Measurements from ENCODE around the gene NUP85. TPM values are rescaled to one million over a fixed set of nuclear protein-coding genes. Genes with fewer than 3 reads are reported as not detected.

The NUP85 gene
- total RNA-seq, 1 experiment from 2014 or later: 117 TPM

- no peak for TF ChIP-seq CTCF (IDR thresholded peaks at IDR 0.05; ENCODE audit: unreplicated experiment)
- intact Hi-C loops (cut with micrococcal nuclease; ENCODE audit: unreplicated experiment): no loop called here
- Mint-ChIP-seq H3K36me3 (ENCODE audit: insufficient read depth, unreplicated experiment) (peaks cover 82% of the 10 kb centered on the region), H3K27me3 (ENCODE audit: unreplicated experiment) (no peaks in the 10 kb centered on the region), H3K9me3 (ENCODE audit: low read depth, unreplicated experiment) (no peaks in the 10 kb centered on the region), H3K4me3 (ENCODE audit: low read depth, unreplicated experiment) (no peak overlapping the region), H3K4me1 (ENCODE audit: low read depth, unreplicated experiment) (no peaks in the 10 kb centered on the region), H3K27ac (ENCODE audit: unreplicated experiment) (no peak overlapping the region)
- DNase-seq: no peak
- BruUV-seq (replicated peaks): no TSS peak
- CTCF ChIA-PET: interaction anchor here (0.6 kb wide), 1 partner anchor 73 kb away, joined by 3 read pairs; no protein-coding TSS in a partner anchor
These were observed 23.4 kb downstream of the NUP85 start for GRCh38 chr17:75228847-75229246.

DNA sequence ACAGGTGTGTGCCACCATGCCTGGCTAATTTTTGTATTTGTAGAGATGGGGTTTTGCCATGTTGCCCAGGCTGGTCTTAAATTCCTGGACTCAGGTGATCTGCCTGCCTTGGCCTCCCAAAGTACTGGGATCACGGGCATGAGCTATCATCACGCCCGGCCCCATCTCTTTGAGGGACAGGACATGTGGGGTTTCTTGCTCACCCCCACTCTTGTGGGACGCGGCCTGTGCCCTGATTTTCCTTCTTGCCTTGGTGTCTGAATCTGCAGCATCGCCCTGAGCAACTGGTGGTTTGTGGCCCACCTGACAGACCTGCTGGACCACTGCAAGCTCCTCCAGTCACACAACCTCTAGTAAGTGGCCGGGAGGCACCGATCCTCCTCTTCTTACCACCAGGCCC, 25.6 kb downstream of the NUP85 start:
- Mint-ChIP-seq H3K9me3 (ENCODE audit: low read depth, unreplicated experiment) (no peaks in the 10 kb centered on the region), H3K27me3 (ENCODE audit: unreplicated experiment) (no peaks in the 10 kb centered on the region), H3K36me3 (ENCODE audit: insufficient read depth, unreplicated experiment) (peaks cover 79% of the 10 kb centered on the region), H3K27ac (ENCODE audit: unreplicated experiment) (no peak overlapping the region), H3K4me1 (ENCODE audit: low read depth, unreplicated experiment) (no peaks in the 10 kb centered on the region), H3K4me3 (ENCODE audit: low read depth, unreplicated experiment) (no peak overlapping the region)
- BruUV-seq (replicated peaks): no TSS peak
- CTCF ChIA-PET: interaction anchor here (0.6 to 1.5 kb wide), 2 partner anchors 11 to 35 kb away, joined by 4 to 5 read pairs; no protein-coding TSS in a partner anchor
- TF ChIP-seq CTCF (IDR thresholded peaks at IDR 0.05; ENCODE audit: unreplicated experiment): no peak
- intact Hi-C loops (cut with micrococcal nuclease; ENCODE audit: unreplicated experiment): no loop called here
- no peak for DNase-seq

- no peak for DNase-seq
- H3K27ac Mint-ChIP-seq (ENCODE audit: unreplicated experiment): no peak overlapping the region
- no peaks in the 10 kb centered on the region for H3K4me1 Mint-ChIP-seq (ENCODE audit: low read depth, unreplicated experiment)
- peaks cover 78% of the 10 kb centered on the region for H3K36me3 Mint-ChIP-seq (ENCODE audit: insufficient read depth, unreplicated experiment)
- no peak overlapping the region for H3K4me3 Mint-ChIP-seq (ENCODE audit: low read depth, unreplicated experiment)
- TF ChIP-seq CTCF (IDR thresholded peaks at IDR 0.05; ENCODE audit: unreplicated experiment): no peak
- CTCF ChIA-PET: no interaction called here
- no TSS peak for BruUV-seq (replicated peaks)
- intact Hi-C loops (cut with micrococcal nuclease; ENCODE audit: unreplicated experiment): no loop called here
- no peaks in the 10 kb centered on the region for H3K27me3 Mint-ChIP-seq (ENCODE audit: unreplicated experiment)
- no peaks in the 10 kb centered on the region for H3K9me3 Mint-ChIP-seq (ENCODE audit: low read depth, unreplicated experiment)
These were observed 26.4 kb downstream of the NUP85 start for GRCh38 chr17:75231741-75232464.

DNA sequence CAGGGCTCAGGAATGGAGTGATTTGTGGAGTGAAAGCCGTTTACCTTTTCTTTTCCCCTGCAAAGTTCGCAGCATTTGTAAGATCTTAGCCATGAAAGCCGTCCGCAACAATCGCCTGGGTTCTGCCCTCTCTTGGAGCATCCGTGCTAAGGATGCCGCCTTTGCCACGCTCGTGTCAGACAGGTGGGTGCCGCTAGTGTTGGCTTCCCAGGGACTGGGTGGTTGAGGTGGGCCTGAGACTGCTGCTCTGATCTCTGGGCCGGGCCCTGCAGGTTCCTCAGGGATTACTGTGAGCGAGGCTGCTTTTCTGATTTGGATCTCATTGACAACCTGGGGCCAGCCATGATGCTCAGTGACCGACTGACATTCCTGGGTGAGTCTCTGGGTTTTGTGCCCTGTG, 27.3 kb downstream of the NUP85 start:
- Mint-ChIP-seq H3K4me1 (ENCODE audit: low read depth, unreplicated experiment) (no peaks in the 10 kb centered on the region), H3K4me3 (ENCODE audit: low read depth, unreplicated experiment) (no peak overlapping the region), H3K9me3 (ENCODE audit: low read depth, unreplicated experiment) (no peaks in the 10 kb centered on the region), H3K36me3 (ENCODE audit: insufficient read depth, unreplicated experiment) (peaks cover 73% of the 10 kb centered on the region), H3K27me3 (ENCODE audit: unreplicated experiment) (no peaks in the 10 kb centered on the region), H3K27ac (ENCODE audit: unreplicated experiment) (no peak overlapping the region)
- intact Hi-C loops (cut with micrococcal nuclease; ENCODE audit: unreplicated experiment): no loop called here
- CTCF ChIA-PET: no interaction called here
- no peak for DNase-seq
- no peak for TF ChIP-seq CTCF (IDR thresholded peaks at IDR 0.05; ENCODE audit: unreplicated experiment)
- no TSS peak for BruUV-seq (replicated peaks)
